ENCODE results near the gene USP3. TPM values are rescaled to one million over a fixed set of nuclear protein-coding genes. Genes with fewer than 3 reads are reported as not detected.

Gene USP3
- total and polyA plus RNA-seq, 2 of the 4 experiments (the other 2 are of a cell fraction): 17.3 to 52.3 TPM

- Histone ChIP-seq H3K36me3 (ENCODE audit: control insufficient read depth, insufficient read depth, low read length) (no peaks in the 10 kb centered on the region), H3K4ac (ENCODE audit: low read depth, low read length) (no peak overlapping the region), H4K91ac (ENCODE audit: insufficient read depth, low read depth, low read length) (no peak overlapping the region), H3K4me2 (ENCODE audit: low read depth, low read length) (no peak overlapping the region), H2AK9ac (replicated peaks; ENCODE audit: low read depth, low read length, poor library complexity) (no peak overlapping the region), H3K4me1 (ENCODE audit: control insufficient read depth, insufficient read depth, low read length) (peaks cover 9% of the 10 kb centered on the region), H3K4me3 (ENCODE audit: insufficient read depth, low read depth, low read length) (no peak overlapping the region), H3K23ac (ENCODE audit: low read depth, low read length) (no peak overlapping the region), H3K18ac (ENCODE audit: low read depth, low read length) (no peak overlapping the region), H3K9me1 (ENCODE audit: insufficient read depth, low read length) (peaks cover 2% of the 10 kb centered on the region; the same call in 1 of the 2 replicates), H3K9ac (ENCODE audit: low read depth, low read length) (no peak overlapping the region), H3K9me3 (ENCODE audit: control insufficient read depth, insufficient read depth, low read length) (no peaks in the 10 kb centered on the region), H3K14ac (replicated peaks; ENCODE audit: low read depth, low read length) (no peak overlapping the region), H2BK5ac (ENCODE audit: low read depth, low read length, poor library complexity, severe bottlenecking) (no peak overlapping the region), H4K20me1 (ENCODE audit: insufficient read depth, low read length) (peaks cover 30% of the 10 kb centered on the region), H3K27ac (ENCODE audit: insufficient read depth, low read length) (no peak overlapping the region), H2BK15ac (ENCODE audit: low read depth, low read length) (no peak overlapping the region), H2AFZ (replicated peaks; ENCODE audit: low read length, poor library complexity) (no peak overlapping the region), H4K5ac (ENCODE audit: low read depth, low read length) (no peak overlapping the region), H3K27me3 (ENCODE audit: control insufficient read depth, insufficient read depth, low read length) (no peaks in the 10 kb centered on the region), H2BK120ac (ENCODE audit: low read depth, low read length) (no peak overlapping the region), H4K8ac (ENCODE audit: low read depth in 2 of 2, low read length in 2 of 2) (no peak overlapping the region), H2BK20ac (ENCODE audit: low read depth, low read length) (no peak overlapping the region), H3K56ac (ENCODE audit: extremely low read depth, insufficient read depth, low read length) (no peak overlapping the region), H3K79me1 (ENCODE audit: low read depth in 1 of 2, low read length in 2 of 2) (peaks cover 18 to 53% of the 10 kb centered on the region in 2 experiments), H2AK5ac (ENCODE audit: low read depth, low read length) (no peak overlapping the region)
- WGBS, 2 experiments (ENCODE audit: extremely low coverage in 2 of 2, insufficient read length in 1 of 2): no CpG with 5 or more reads among the region's 1 CpG
- BruUV-seq (replicated peaks): no TSS peak
- ATAC-seq (ENCODE audit: low read depth): peak; percentile 22; the same call in 1 of the 2 replicates
- dilution Hi-C loops (cut with HindIII; ENCODE audit: low sequenced_read_pairs, unreplicated experiment): no loop called here
- intact Hi-C loops (cut with micrococcal nuclease): no loop called here
- DNase-seq: peak; percentile 88
- in situ Hi-C loops (cut with MboI; ENCODE audit: low sequenced_read_pairs): loop anchor here (5.0 kb wide), 1 partner anchor 38 kb away; no protein-coding TSS in a partner anchor
- POLR2A ChIA-PET (ENCODE audit: unreplicated experiment): no interaction called here
- CTCF ChIA-PET: no interaction called here
- TF ChIP-seq RCOR1 (IDR thresholded peaks at IDR 0.05; ENCODE audit: insufficient replicate concordance, low read length) (no peak), USF2 (IDR thresholded peaks at IDR 0.05; ENCODE audit: low read depth, low read length) (no peak), CHD1 (IDR thresholded peaks at IDR 0.05; ENCODE audit: low read depth, low read length) (no peak), FOS (IDR thresholded peaks at IDR 0.05; ENCODE audit: low read depth, low read length) (peak; percentile 77), CEBPB (IDR thresholded peaks at IDR 0.05; ENCODE audit: low read depth, low read length) (peak; percentile 97), NFE2L2 (IDR thresholded peaks at IDR 0.05; ENCODE audit: low read depth, low read length) (0 out of 2 replicates have a peak, but pooled peaks have one; percentile 23), MAZ (IDR thresholded peaks at IDR 0.05; ENCODE audit: borderline replicate concordance, low read depth, low read length) (no peak), RAD21 (IDR thresholded peaks at IDR 0.05; ENCODE audit: low read length) (no peak), MAFK (IDR thresholded peaks at IDR 0.05; ENCODE audit: low read depth, low read length) (peak; percentile 65), MXI1 (IDR thresholded peaks at IDR 0.05; ENCODE audit: borderline replicate concordance, low read depth, low read length) (no peak), SMC3 (IDR thresholded peaks at IDR 0.05; ENCODE audit: low read depth, low read length) (no peak)
Measured at GRCh38 chr15:63514531-63514943, 10.1 kb downstream of the USP3 start.
